Endothelial cell of umbilical vein (primary cell): ENCODE results near the gene SLC35E3. TPM values are rescaled to one million over a fixed set of nuclear protein-coding genes. Genes with fewer than 3 reads are reported as not detected.
"Not testable (repeated sequence)": the region's sequence is repeated elsewhere in the genome, so short reads cannot be mapped to it uniquely, and the experiment has no call there.

Experiments
- BruUV-seq: library from RNA; stranded (reverse); fragments of 400-500 nt; replicated peaks from 2 replicates; lab custom pipeline; 2021; lab: Mats Ljungman, UMichigan
- CTCF ChIA-PET: fragments of 300-600, 350-600 bp; sonication (Branson Sonifier 250); formaldehyde crosslinking; loops from one replicate; lab custom pipeline; 2021; ENCODE audit warnings: antibody characterized with exemption, inconsistent platforms; lab: Charles Lee
- POLR2A ChIA-PET: fragments of 300-600, 350-600 bp; sonication (Branson Sonifier 250); formaldehyde crosslinking; loops from one replicate; lab custom pipeline; 2021; ENCODE audit warnings: antibody characterized with exemption, inconsistent platforms; lab: Charles Lee
- DNase-seq: peaks from one replicate; pipeline ENCODE4 v3.0.0-alpha.2; 2011; ENCODE audit warnings: low read depth, low spot score
- FAIRE-seq: peaks from 2 replicates; lab custom pipeline; 2011; peaks lifted over from hg19 to GRCh38; lab: Jason Lieb, UNC
- H2AFZ ChIP-seq: 2 replicates; pipeline ENCODE4 v1.6.0; 2012; ENCODE audit warnings: low read depth, low read length, control low read depth, inconsistent platforms
- H3K27ac ChIP-seq: 2 replicates; pipeline ENCODE4 v1.5.1; 2011; ENCODE audit warnings: low read depth, mild to moderate bottlenecking, control low read depth, low read length, moderate library complexity; ENCODE audit not compliant: insufficient read depth
- H3K27me3 ChIP-seq, 2 experiments: 2 replicates each; pipeline versions ENCODE4 v1.6.0 to v1.6.1; 2011; ENCODE audit warnings: low read length in 2 of 2, mixed read lengths in 1 of 2; ENCODE audit not compliant: control insufficient read depth in 2 of 2, insufficient read depth in 2 of 2
- H3K36me3 ChIP-seq, 2 experiments: 2 replicates in 1 of 2; 3 replicates in 1 of 2; pipeline ENCODE4 v1.5.1; 2011; ENCODE audit warnings: low read length in 2 of 2, mild to moderate bottlenecking in 1 of 2, moderate library complexity in 1 of 2; ENCODE audit not compliant: control insufficient read depth in 2 of 2, insufficient read depth in 2 of 2; ENCODE audit errors: extremely low read depth in 1 of 2
- H3K4me1 ChIP-seq: 3 replicates; pipeline ENCODE4 v1.5.1; 2011; ENCODE audit warnings: mild to moderate bottlenecking, low read length; ENCODE audit not compliant: control insufficient read depth, insufficient read depth; ENCODE audit errors: extremely low read depth
- H3K4me2 ChIP-seq: 2 replicates; pipeline ENCODE4 v1.6.1; 2011; ENCODE audit warnings: low read length, control low read depth, mixed read lengths; ENCODE audit not compliant: insufficient read depth
- H3K4me3 ChIP-seq, 3 experiments: fragments of 200-600 bp in 1 of 3; sonication (generic), shearing (Covaris generic) in 1 of 3; replicated peaks in 1 of 3; 2 replicates each; pipeline ENCODE4 v1.5.1; 2011 to 2016; ENCODE audit warnings: control low read depth in 3 of 3, low read length in 3 of 3, mild to moderate bottlenecking in 2 of 3, inconsistent platforms in 1 of 3, low read depth in 1 of 3, moderate library complexity in 1 of 3; ENCODE audit not compliant: insufficient read depth in 1 of 3
- H3K79me2 ChIP-seq: 2 replicates; pipeline ENCODE4 v1.6.0; 2012; ENCODE audit warnings: low read length, inconsistent platforms; ENCODE audit not compliant: control insufficient read depth, insufficient read depth
- H3K9ac ChIP-seq: replicated peaks from 2 replicates; pipeline ENCODE3; 2011; ENCODE audit warnings: low read length, control low read depth; ENCODE audit not compliant: insufficient read depth; ENCODE audit errors: extremely low read depth
- H3K9me1 ChIP-seq: replicated peaks from 3 replicates; pipeline ENCODE4 v1.6.0; 2011; ENCODE audit warnings: mild to moderate bottlenecking, low read length; ENCODE audit not compliant: control insufficient read depth, insufficient read depth; ENCODE audit errors: extremely low read depth
- H3K9me3 ChIP-seq: replicated peaks from 2 replicates; pipeline ENCODE4 v1.5.1; 2012; ENCODE audit warnings: low read length, inconsistent platforms; ENCODE audit not compliant: control insufficient read depth, insufficient read depth
- H4K20me1 ChIP-seq: replicated peaks from 2 replicates; pipeline ENCODE3; 2011; ENCODE audit warnings: mild to moderate bottlenecking, low read length; ENCODE audit not compliant: control insufficient read depth, insufficient read depth; ENCODE audit errors: extremely low read depth
- EZH2 ChIP-seq: IDR thresholded peaks from 2 replicates; pipeline ENCODE4 v1.6.1; 2012; ENCODE audit warnings: borderline replicate concordance, low read depth, mild to moderate bottlenecking, moderate library complexity, low read length, inconsistent platforms; ENCODE audit not compliant: severe bottlenecking
- GATA2 ChIP-seq: IDR thresholded peaks from 2 replicates; pipeline ENCODE4 v1.7.0; 2011; ENCODE audit warnings: low read depth, mild to moderate bottlenecking, moderate library complexity, mixed read lengths, low read length; ENCODE audit not compliant: insufficient read length, insufficient read depth
- JUN ChIP-seq: IDR thresholded peaks from 2 replicates; pipeline ENCODE4 v1.6.1; 2011; ENCODE audit warnings: borderline replicate concordance, low read depth; ENCODE audit not compliant: insufficient read length, insufficient read depth
- MYC ChIP-seq: IDR thresholded peaks from one replicate; pipeline ENCODE4 v1.6.1; 2011; ENCODE audit warnings: mild to moderate bottlenecking, low read depth, low read length
- dilution Hi-C: fragments of 300-500 bp; cut with MboI; formaldehyde crosslinking; loops from one replicate; pipeline ENCODE4 v1.15.0; 2019; ENCODE audit warnings: low sequenced_read_pairs; ENCODE audit not compliant: extremely low pct_ligation_motif_present
- intact Hi-C: fragments of 100-400 bp; cut with micrococcal nuclease; formaldehyde crosslinking; loops from one replicate; pipeline ENCODE4 v1.10.0; 2022
- polyA plus RNA-seq, 4 experiments: library from polyadenylated mRNA; depleted of rRNA in 3 of 4; stranded (reverse) in 3 of 4; unstranded in 1 of 4; fragments of >200 nt; gene quantifications; 2 replicates each; pipeline versions ENCODE4 v1.2.1 to v1.2.3, GENCODE V29; 2011 to 2012; ENCODE audit warnings: missing spikeins in 1 of 4
- total RNA-seq: library from RNA; stranded (reverse); gene quantifications from 2 replicates; pipeline ENCODE4 v1.2.3, GENCODE V29; 2021

SLC35E3 gene
- total and polyA plus RNA-seq, 2 donors (not counting 3 experiments of a cell fraction or from before 2014, with no cell fraction given), result 8.1 to 13.8 TPM

DNA sequence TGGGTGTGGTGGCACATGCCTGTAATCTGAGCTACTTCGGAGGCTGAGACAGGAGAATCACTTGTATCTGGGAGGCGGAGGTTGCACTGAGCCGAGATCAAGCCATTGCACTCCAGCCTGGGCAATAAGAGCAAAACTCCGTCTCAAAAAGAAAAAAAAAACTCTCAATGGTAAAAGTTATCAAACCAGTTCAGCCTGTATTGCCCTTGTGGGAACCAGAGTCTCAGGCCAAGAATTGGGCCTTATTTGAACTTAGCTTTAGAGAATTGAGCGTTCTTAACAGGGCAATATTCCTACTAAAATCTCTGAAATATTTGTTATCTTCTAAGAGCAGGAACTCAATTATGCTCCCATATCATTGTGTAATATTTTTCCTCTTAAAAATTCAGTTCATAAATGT lies 54.3 kb downstream of the SLC35E3 start:
- Histone ChIP-seq H2AFZ (no peak overlapping the region), H4K20me1 (no peaks in the 10 kb centered on the region), H3K9me3 (no peaks in the 10 kb centered on the region), H3K9me1 (no peaks in the 10 kb centered on the region), H3K9ac (no peak overlapping the region), H3K27ac (no peak overlapping the region), H3K36me3 (no peaks in the 10 kb centered on the region), H3K79me2 (no peaks in the 10 kb centered on the region), H3K4me1 (no peaks in the 10 kb centered on the region), H3K27me3 (no peaks in the 10 kb centered on the region), H3K4me2 (no peak overlapping the region), H3K4me3 (no peak overlapping the region)
- dilution Hi-C loops, result no loop called here
- DNase-seq (no peak), FAIRE-seq (no peak)
- ChIA-PET CTCF (interaction anchor here (1.5 kb wide), 1 partner anchor 9 kb away, joined by 3 read pairs; no protein-coding TSS in a partner anchor), POLR2A (no interaction called here)
- intact Hi-C loops, result loop anchor here (10.0 kb wide), 1 partner anchor 575 kb away; the partner anchor contains the start of gene IL26
- TF ChIP-seq JUN, result no peak
- TF ChIP-seq MYC, result no peak
- TF ChIP-seq EZH2, result no peak
- no peak for TF ChIP-seq GATA2
- BruUV-seq, result no TSS peak

DNA sequence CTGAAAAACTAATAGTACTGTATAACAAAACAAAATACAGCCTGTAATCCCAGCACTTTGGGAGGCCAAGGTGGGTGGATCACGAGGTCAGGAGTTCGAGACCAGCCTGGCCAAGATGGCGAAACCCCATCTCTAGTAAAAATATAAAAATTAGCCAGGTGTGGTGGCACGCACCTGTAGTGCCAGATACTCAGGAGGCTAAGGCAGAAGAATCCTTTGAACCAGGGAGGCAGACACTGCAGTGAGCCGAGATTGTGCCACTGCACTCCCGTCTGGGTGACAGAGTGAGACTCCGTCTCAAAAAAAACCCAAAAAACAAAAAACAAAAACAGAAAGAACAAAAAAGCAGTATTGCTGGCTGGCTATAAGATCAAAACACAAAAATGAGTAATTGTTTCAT lies 55.1 kb downstream of the SLC35E3 start:
- CTCF ChIA-PET, result interaction anchor here (0.9 to 1.5 kb wide), 3 partner anchors 8 to 118 kb away, joined by 3 read pairs; no protein-coding TSS in a partner anchor
- H3K4me2 ChIP-seq, dilution Hi-C loops, H3K36me3 ChIP-seq, H3K9me1 ChIP-seq, H3K79me2 ChIP-seq, H2AFZ ChIP-seq, FAIRE-seq, H3K4me3 ChIP-seq, DNase-seq, POLR2A ChIA-PET, H3K27me3 ChIP-seq, H3K9me3 ChIP-seq, H3K9ac ChIP-seq, H3K4me1 ChIP-seq, H4K20me1 ChIP-seq, H3K27ac ChIP-seq, BruUV-seq: not testable (repeated sequence)
- intact Hi-C loops, result loop anchor here (10.0 kb wide), 1 partner anchor 576 kb away; the partner anchor contains the start of gene IL26

DNA sequence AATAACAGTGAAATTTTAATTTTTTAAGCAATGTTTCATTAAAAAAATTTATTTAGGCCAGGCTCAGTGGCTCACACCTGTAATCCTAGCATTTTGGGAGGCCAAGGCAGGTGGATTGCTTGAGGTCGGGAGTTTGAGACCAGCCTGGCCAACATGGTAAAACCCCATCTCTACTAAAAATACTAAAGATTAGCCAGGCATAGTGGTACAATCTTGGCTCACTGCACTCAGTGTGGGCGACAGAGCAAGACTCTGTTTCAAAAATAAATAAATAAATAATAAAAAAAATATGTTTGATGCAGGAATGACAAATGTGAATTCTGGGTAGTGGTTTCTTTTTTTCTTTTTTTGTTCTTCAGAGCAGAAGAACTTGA lies 56.4 kb downstream of the SLC35E3 start:
- H3K9ac ChIP-seq, H2AFZ ChIP-seq, H3K9me3 ChIP-seq, H3K79me2 ChIP-seq, BruUV-seq, H3K4me1 ChIP-seq, H3K27me3 ChIP-seq, H3K9me1 ChIP-seq, POLR2A ChIA-PET, H3K4me2 ChIP-seq, DNase-seq, H4K20me1 ChIP-seq, FAIRE-seq, dilution Hi-C loops, H3K4me3 ChIP-seq, H3K27ac ChIP-seq, H3K36me3 ChIP-seq: not testable (repeated sequence)
- CTCF ChIA-PET, result interaction anchor here (1.4 kb wide), 1 partner anchor 15 kb away, joined by 3 read pairs; no protein-coding TSS in a partner anchor
- intact Hi-C loops, result loop anchor here (10.0 kb wide), 1 partner anchor 578 kb away; the partner anchor contains the start of gene IL26
